GM19035 (cell line): Measurements from ENCODE around the gene TMEM45A.

Experiments used
- ATAC-seq: cut with Tn5 transposase; IDR thresholded peaks from one replicate; pipeline ENCODE4 v1.9.1; 2021; ENCODE audit not compliant: unreplicated experiment

TMEM45A gene

DNA sequence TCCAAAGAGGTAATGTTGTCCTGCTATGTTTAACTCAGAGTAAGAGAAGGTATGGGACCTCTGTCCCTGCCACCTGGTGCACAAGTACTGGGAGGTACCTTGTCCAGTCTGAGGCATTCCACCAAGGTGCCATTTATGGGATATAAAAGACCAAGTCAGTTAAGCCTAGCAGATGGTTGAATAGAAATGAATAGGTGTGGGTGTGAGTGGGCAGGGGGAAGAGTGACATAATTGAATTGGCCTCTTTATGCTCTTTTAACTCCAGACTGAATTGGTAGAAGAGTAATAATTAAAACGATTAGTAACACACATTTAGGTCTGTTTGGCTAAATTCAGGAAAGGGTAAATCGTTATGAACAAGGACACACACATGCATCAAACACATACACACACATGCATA lies 117.5 kb downstream of the TMEM45A start:
- ATAC-seq = no peak

DNA sequence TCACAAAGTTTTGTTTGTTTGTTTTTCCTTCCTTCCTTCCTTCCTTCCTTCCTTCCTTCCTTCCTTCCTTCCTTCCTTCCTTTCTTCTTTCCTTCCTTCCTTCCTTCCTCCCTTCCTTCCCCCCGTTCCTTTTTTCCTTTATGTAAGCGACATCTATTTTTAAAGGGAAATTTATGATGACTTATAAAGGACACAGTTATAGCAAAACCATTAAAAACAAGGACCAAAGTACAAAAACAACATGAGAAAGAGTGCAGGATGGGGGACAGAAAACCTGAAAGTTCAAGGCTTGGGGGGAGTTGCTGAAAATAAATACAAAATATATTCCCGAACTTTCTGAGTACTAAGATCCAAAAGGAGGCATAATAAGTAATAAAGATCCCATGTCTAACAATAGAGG lies 118.8 kb downstream of the TMEM45A start:
- ATAC-seq = no peak

DNA sequence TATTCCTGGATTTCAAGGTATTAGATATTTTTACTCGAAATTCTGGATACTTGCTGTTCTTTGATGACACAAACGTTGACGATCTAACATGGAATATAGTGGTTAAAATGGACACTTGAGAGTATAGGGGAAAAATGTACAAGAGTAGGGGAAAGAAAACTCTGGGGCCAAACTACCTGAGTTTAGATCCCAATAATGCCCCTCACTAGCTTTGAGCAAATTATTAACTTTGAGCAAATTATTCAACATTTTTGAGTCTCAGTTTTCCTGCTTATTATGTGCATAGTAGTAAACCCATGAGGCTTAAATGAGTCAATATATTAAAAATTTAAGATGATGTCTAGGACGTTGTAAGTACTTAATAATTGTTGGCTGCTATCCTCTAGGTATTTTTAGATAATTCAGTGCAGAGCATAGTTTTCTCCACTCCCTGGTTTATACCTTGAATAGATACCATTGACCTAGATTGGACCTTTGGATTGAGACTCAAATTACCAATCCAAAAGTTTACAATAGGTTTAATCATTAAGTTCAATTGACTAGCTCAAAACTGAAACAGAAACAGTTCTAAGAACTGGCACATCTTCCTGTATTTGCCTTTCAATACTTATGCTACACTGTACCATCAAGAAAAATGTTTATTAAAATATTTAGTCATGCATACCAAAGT lies 121.4 kb downstream of the TMEM45A start:
- ATAC-seq = no peak

DNA sequence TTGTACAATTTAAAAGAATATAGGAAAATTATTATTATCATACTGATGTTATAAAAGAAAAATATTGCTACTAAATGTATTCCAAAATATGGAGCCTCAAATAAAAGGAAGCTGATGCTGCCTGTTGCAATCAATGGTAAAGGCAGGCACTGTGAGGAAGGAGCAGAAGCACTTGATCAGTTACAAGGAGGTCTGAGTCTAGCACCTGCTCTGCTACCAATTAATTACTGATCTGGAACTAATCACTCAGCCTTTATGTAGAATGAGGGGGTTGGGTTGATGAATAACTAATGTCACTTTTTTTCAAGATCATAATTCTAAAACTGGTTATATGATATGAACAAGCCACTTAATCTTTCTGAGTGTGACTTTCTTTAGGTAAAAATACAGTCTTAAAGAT lies 122.5 kb downstream of the TMEM45A start:
- no peak for ATAC-seq

DNA sequence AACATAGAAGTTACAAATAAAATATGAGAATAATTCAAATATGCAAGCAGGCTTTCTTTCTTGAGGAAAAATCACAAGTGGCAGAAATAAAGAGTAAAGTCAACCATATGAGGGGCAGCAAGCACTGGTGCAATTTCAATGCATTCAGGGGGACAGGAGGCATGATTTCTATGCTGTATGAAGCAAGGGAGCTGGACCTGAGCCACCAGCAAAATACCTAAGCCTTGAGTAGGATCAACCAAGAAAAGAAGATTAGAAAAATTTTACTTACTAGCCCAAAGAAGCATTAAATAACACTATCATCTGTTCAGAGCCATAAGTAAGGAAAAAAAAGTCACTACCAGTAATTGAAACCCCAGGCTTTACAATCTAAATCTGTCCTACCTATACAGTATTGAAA lies 123.3 kb downstream of the TMEM45A start:
- no peak for ATAC-seq

DNA sequence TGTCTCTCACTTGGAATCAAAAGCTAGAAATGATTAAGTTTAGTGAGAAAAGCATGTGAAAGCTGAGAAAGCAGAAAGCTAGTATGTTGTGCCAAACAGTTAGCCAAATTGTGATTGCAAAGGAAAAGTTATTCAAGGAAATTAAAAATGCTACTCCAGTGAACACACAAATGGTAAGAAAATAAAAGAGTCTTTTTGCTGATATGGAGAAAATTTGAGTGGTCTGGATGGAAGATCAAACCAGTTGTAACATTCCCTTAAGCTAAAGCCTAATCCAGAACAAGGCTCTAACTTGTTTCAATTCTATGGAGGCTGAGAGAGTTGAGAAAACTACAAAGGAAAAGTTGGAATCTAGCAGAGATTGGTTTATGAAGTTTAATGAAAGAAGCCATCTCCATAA lies 128.8 kb downstream of the TMEM45A start:
- ATAC-seq = no peak
